Esophagus mucosa (tissue), 1 donor: ENCODE results near the gene GRIN2D. TPM values are rescaled to one million over a fixed set of nuclear protein-coding genes. Genes with fewer than 3 reads are reported as not detected.

Experiments
- ATAC-seq: fragments of 200-7000 bp; cut with Tn5 transposase; one replicate; pipeline ENCODE4 v1.9.1; 2020
- total RNA-seq: library from RNA; stranded (reverse); gene quantifications from one replicate; pipeline ENCODE4 v1.2.4, GENCODE V29; 2023
- donor health status: DM: yes; HTN: yes; CAD: no.

Gene GRIN2D
- total RNA-seq, 1 donor from 2014 or later, result 0.04 TPM

GRCh38 chr19:48398102-48398374 lies 4.6 kb downstream of the GRIN2D start:
- ATAC-seq, result no peak

GRCh38 chr19:48398375-48399235 lies 5.1 kb downstream of the GRIN2D start:
- ATAC-seq, result peak; percentile 73

- ATAC-seq, result peak; percentile 21
These were observed 6.7 kb downstream of the GRIN2D start for GRCh38 chr19:48400018-48400742.

- ATAC-seq, result no peak
These were observed 7.8 kb downstream of the GRIN2D start for GRCh38 chr19:48401287-48401686.

- ATAC-seq, result peak; percentile 32
These were observed 10.1 kb downstream of the GRIN2D start for GRCh38 chr19:48403606-48404005.

- no peak for ATAC-seq
These were observed 11.7 kb downstream of the GRIN2D start for GRCh38 chr19:48405010-48405659.

GRCh38 chr19:48405850-48406249 lies 12.4 kb downstream of the GRIN2D start:
- peak; percentile 51 for ATAC-seq

GRCh38 chr19:48413879-48414587 lies 20.6 kb downstream of the GRIN2D start:
- peak; percentile 19 for ATAC-seq

- ATAC-seq, result peak; percentile 83
These were observed 21.9 kb downstream of the GRIN2D start for GRCh38 chr19:48415395-48415794.

- ATAC-seq, result no peak
These were observed 22.3 kb downstream of the GRIN2D start for GRCh38 chr19:48415806-48416221.

- no peak for ATAC-seq
These were observed 24.0 kb downstream of the GRIN2D start for GRCh38 chr19:48417421-48417820.

GRCh38 chr19:48418317-48419064 lies 25.0 kb downstream of the GRIN2D start:
- no peak for ATAC-seq

- ATAC-seq, result no peak
These were observed 25.9 kb downstream of the GRIN2D start for GRCh38 chr19:48419158-48419920.

GRCh38 chr19:48421548-48421947 lies 28.1 kb downstream of the GRIN2D start:
- peak; percentile 42 for ATAC-seq

GRCh38 chr19:48424694-48425219 lies 31.3 kb downstream of the GRIN2D start:
- ATAC-seq, result no peak

GRCh38 chr19:48428670-48429069 lies 35.2 kb downstream of the GRIN2D start:
- no peak for ATAC-seq

- no peak for ATAC-seq
These were observed 39.9 kb downstream of the GRIN2D start for GRCh38 chr19:48433337-48433736.

- ATAC-seq, result no peak
These were observed 43.1 kb downstream of the GRIN2D start for GRCh38 chr19:48436586-48436985.

GRCh38 chr19:48441360-48442050 lies 48.0 kb downstream of the GRIN2D start:
- ATAC-seq, result no peak
